Esophagus squamous epithelium (tissue), 5 donors: ENCODE measurements around the gene GALNTL6. TPM values are rescaled to one million over a fixed set of nuclear protein-coding genes. Genes with fewer than 3 reads are reported as not detected.

Experiments used
- DNase-seq: peaks from one replicate; lab custom pipeline; 2025; lab: John Stamatoyannopoulos, UW
- H3K27ac ChIP-seq, 4 donors: fragments of 200-600 bp; sonication (generic); one replicate each; pipeline ENCODE4 v1.5.1; 2016 to 2019; ENCODE audit warnings: mild to moderate bottlenecking in 1 of 4
- H3K27me3 ChIP-seq, 4 donors: fragments of 200-600 bp; sonication (generic); 1 replicate in 3 of 4; 2 replicates in 1 of 4; pipeline versions ENCODE4 v1.5.1 to v1.6.0; 2017 to 2021; ENCODE audit warnings: antibody characterized with exemption in 1 of 4
- H3K36me3 ChIP-seq, 3 donors: fragments of 200-600 bp; sonication (generic); one replicate each; pipeline ENCODE4 v1.5.1; 2016 to 2019
- H3K4me1 ChIP-seq, 3 donors: fragments of 200-600 bp; sonication (generic); one replicate each; pipeline ENCODE4 v1.5.1; 2017 to 2019
- H3K4me3 ChIP-seq, 4 donors: fragments of 200-600 bp; sonication (generic); 1 replicate in 3 of 4; 2 replicates in 1 of 4; pipeline ENCODE4 v1.5.1; 2016 to 2019; ENCODE audit warnings: mild to moderate bottlenecking in 2 of 4, moderate library complexity in 1 of 4
- H3K9me3 ChIP-seq, 3 donors: fragments of 200-600 bp; sonication (generic); one replicate each; pipeline ENCODE4 v1.5.1; 2016 to 2019
- POLR2A ChIP-seq, 4 donors: fragments of 450-650 bp; IDR thresholded peaks; one replicate each; pipeline ENCODE4 v1.6.1; 2017; ENCODE audit warnings: antibody characterized with exemption in 4 of 4, mild to moderate bottlenecking in 4 of 4, moderate library complexity in 3 of 4
- WGBS, 2 donors: methylation state at CpG; one replicate each; pipeline ENCODE4 v1.1.5; 2018; 5-methylcytosine and 5-hydroxymethylcytosine counted together
- intact Hi-C: fragments of 100-400 bp; cut with DNase I; formaldehyde crosslinking; loops from one replicate; pipeline ENCODE4 v1.15.0; 2022
- total RNA-seq, 4 donors: library from RNA; depleted of rRNA; stranded (reverse); fragments of >200 nt; gene quantifications; one replicate each; pipeline ENCODE4 v1.1.0, GENCODE V29; 2016
- TF ChIP-seq, protein P1 (sequence below), 6 experiments: fragments of 450-650 bp in 4 of 6; fragments of 200-600 bp in 2 of 6; sonication (generic) in 2 of 6; IDR thresholded peaks; one replicate each; pipeline ENCODE4 v1.5.1; 2016 to 2019; ENCODE audit warnings: antibody characterized with exemption in 6 of 6, mild to moderate bottlenecking in 4 of 6, moderate library complexity in 4 of 6
- donor health status: DM: yes; HTN: yes; CAD: no.

Gene GALNTL6
- total RNA-seq, 4 donors from 2014 or later, result 0.12 TPM; not detected in 3

DNA sequence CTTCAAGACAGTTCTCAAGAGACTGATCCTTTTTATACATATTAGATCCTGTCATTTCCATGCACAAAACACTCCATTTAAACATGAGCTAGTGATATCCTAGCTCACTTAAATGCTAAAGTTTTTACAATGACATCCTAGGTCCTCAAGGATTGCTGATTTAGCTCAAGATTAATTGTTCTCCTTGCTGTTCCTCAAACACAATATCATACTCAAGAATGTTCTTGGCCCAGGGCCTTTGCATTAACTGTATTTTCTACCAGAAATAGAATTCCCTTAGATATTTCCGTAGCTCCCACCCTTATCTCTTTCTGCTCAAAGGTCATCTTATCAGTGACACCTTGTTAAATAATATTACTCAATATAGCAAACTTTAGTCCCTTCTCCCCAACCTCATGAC is 270.1 kb downstream of the GALNTL6 start:
- Histone ChIP-seq H3K4me1 (no peaks in the 10 kb centered on the region), H3K4me3 (no peak overlapping the region), H3K36me3 (no peaks in the 10 kb centered on the region), H3K27me3 (no peaks in the 10 kb centered on the region), H3K27ac (no peak overlapping the region), H3K9me3 (no peaks in the 10 kb centered on the region)
- no peak for TF ChIP-seq POLR2A (IDR thresholded peaks at IDR 0.05)
- TF ChIP-seq, protein P1, sequence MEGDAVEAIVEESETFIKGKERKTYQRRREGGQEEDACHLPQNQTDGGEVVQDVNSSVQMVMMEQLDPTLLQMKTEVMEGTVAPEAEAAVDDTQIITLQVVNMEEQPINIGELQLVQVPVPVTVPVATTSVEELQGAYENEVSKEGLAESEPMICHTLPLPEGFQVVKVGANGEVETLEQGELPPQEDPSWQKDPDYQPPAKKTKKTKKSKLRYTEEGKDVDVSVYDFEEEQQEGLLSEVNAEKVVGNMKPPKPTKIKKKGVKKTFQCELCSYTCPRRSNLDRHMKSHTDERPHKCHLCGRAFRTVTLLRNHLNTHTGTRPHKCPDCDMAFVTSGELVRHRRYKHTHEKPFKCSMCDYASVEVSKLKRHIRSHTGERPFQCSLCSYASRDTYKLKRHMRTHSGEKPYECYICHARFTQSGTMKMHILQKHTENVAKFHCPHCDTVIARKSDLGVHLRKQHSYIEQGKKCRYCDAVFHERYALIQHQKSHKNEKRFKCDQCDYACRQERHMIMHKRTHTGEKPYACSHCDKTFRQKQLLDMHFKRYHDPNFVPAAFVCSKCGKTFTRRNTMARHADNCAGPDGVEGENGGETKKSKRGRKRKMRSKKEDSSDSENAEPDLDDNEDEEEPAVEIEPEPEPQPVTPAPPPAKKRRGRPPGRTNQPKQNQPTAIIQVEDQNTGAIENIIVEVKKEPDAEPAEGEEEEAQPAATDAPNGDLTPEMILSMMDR (IDR thresholded peaks at IDR 0.05), result no peak
- 69 to 75% methylated on average over 1 of the region's 1 CpG for WGBS, 2 donors
- DNase-seq, result no peak
- intact Hi-C loops, result no loop called here

DNA sequence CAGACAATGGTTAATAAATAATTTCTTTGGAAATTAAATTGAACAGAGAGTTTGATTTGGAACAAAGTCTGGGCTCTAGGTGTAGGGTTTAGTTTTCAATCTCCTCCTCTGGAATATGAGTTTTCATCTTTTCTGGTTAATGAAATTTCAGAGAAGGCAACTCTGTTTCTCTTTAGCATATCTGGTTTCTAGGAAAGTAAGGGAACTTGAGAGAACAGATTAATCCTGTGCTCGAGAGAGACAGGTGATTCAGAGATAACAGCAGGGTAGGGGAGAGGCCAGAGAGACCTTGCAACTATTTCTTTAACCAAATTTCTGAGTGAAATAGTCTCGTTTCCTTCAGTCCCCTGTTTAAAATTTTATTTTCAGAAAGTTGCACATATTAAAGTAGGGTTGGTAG is 275.4 kb downstream of the GALNTL6 start:
- intact Hi-C loops, result no loop called here
- H3K27me3 ChIP-seq, result no peaks in the 10 kb centered on the region
- no peaks in the 10 kb centered on the region for H3K4me1 ChIP-seq
- no peaks in the 10 kb centered on the region for H3K9me3 ChIP-seq
- no peaks in the 10 kb centered on the region for H3K36me3 ChIP-seq
- DNase-seq, result no peak
- no peak overlapping the region for H3K4me3 ChIP-seq
- TF ChIP-seq, protein P1 (IDR thresholded peaks at IDR 0.05), result no peak
- no peak for TF ChIP-seq POLR2A (IDR thresholded peaks at IDR 0.05)
- H3K27ac ChIP-seq, result no peak overlapping the region
- 45 to 50% methylated on average over 2 of the region's 2 CpGs for WGBS, 2 donors

- no peaks in the 10 kb centered on the region for H3K4me1 ChIP-seq
- no peak overlapping the region for H3K27ac ChIP-seq
- no peaks in the 10 kb centered on the region for H3K36me3 ChIP-seq
- DNase-seq, result no peak
- no peaks in the 10 kb centered on the region for H3K27me3 ChIP-seq
- TF ChIP-seq POLR2A (IDR thresholded peaks at IDR 0.05), result no peak
- TF ChIP-seq, protein P1 (IDR thresholded peaks at IDR 0.05), result no peak
- H3K4me3 ChIP-seq, result no peak overlapping the region
- 43 to 59% methylated on average over 4 of the region's 4 CpGs for WGBS, 2 donors
- intact Hi-C loops, result no loop called here
- H3K9me3 ChIP-seq, result no peaks in the 10 kb centered on the region
These were observed 282.0 kb downstream of the GALNTL6 start for GRCh38 chr4:172095161-172095560.

GRCh38 chr4:172096786-172097185 is 283.6 kb downstream of the GALNTL6 start:
- H3K9me3 ChIP-seq, result no peaks in the 10 kb centered on the region
- H3K4me3 ChIP-seq, result no peak overlapping the region
- H3K27me3 ChIP-seq, result no peaks in the 10 kb centered on the region
- H3K36me3 ChIP-seq, result no peaks in the 10 kb centered on the region
- 56 to 72% methylated on average over 6 of the region's 6 CpGs for WGBS, 2 donors
- intact Hi-C loops, result no loop called here
- no peak overlapping the region for H3K27ac ChIP-seq
- no peak for DNase-seq
- no peaks in the 10 kb centered on the region for H3K4me1 ChIP-seq
- TF ChIP-seq, protein P1 (IDR thresholded peaks at IDR 0.05), result no peak
- no peak for TF ChIP-seq POLR2A (IDR thresholded peaks at IDR 0.05)

DNA sequence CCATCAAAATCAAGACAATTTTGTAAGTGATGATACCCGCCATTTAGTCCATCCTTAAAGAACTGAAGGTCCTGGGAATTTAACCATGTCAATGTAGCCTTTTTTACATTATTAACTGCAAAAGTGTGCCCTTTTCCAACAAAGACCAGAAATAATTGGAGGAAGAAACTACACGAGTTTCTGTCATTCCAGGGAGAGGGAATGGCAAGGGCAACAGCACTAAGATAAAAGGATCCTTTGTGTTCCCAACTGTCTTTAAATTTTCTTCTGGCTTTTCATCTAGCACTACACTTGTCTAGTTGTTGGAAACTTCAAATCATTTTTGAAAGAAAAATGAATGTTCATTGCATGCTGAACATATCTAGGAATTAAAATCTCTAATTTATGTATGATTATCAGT is 286.2 kb downstream of the GALNTL6 start:
- no peak for DNase-seq
- intact Hi-C loops, result no loop called here
- Histone ChIP-seq H3K4me3 (no peak overlapping the region), H3K9me3 (no peaks in the 10 kb centered on the region), H3K36me3 (no peaks in the 10 kb centered on the region), H3K27me3 (no peaks in the 10 kb centered on the region), H3K4me1 (no peaks in the 10 kb centered on the region), H3K27ac (no peak overlapping the region)
- 64 to 66% methylated on average over 2 of the region's 2 CpGs for WGBS, 2 donors
- TF ChIP-seq, protein P1 (IDR thresholded peaks at IDR 0.05), result no peak
- TF ChIP-seq POLR2A (IDR thresholded peaks at IDR 0.05), result no peak
